Measurements from ENCODE around the gene DKK3.

Gene DKK3

GRCh38 chr11:12026331-12027211 lies 18.1 kb upstream of the DKK3 start:
- DNase-seq (ENCODE audit: low spot score), result no peak
- no peak for TF ChIP-seq CTCF (IDR thresholded peaks at IDR 0.05; ENCODE audit: extremely low read depth, missing control alignments)

GRCh38 chr11:12024254-12024926 lies 16.0 kb upstream of the DKK3 start:
- DNase-seq (ENCODE audit: low spot score), result no peak
- no peak for TF ChIP-seq CTCF (IDR thresholded peaks at IDR 0.05; ENCODE audit: extremely low read depth, missing control alignments)

- TF ChIP-seq CTCF (IDR thresholded peaks at IDR 0.05; ENCODE audit: extremely low read depth, missing control alignments), result no peak
- no peak for DNase-seq (ENCODE audit: low spot score)
Observed at GRCh38 chr11:12023015-12023414, 14.6 kb upstream of the DKK3 start.

DNA sequence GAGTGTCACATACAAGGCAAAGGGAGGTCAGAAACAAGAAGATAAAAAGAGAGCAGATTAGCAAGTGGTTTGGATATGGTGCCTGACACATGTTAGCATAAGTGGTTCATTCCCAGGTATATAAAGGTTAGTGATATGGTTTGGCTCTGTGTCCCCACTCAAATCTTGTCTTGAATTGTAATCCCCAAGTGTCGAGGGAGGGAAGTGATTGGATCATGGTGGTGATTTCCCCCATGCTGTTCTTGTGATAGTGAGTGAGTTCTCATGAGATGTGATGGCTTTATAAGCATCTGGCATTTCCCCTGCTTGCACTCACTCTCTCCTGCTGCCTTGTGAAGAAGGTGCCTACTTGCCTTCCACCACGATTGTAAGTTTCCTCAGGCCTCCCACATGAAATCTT lies 12.1 kb upstream of the DKK3 start:
- no peak for DNase-seq (ENCODE audit: low spot score)
- no peak for TF ChIP-seq CTCF (IDR thresholded peaks at IDR 0.05; ENCODE audit: extremely low read depth, missing control alignments)

DNA sequence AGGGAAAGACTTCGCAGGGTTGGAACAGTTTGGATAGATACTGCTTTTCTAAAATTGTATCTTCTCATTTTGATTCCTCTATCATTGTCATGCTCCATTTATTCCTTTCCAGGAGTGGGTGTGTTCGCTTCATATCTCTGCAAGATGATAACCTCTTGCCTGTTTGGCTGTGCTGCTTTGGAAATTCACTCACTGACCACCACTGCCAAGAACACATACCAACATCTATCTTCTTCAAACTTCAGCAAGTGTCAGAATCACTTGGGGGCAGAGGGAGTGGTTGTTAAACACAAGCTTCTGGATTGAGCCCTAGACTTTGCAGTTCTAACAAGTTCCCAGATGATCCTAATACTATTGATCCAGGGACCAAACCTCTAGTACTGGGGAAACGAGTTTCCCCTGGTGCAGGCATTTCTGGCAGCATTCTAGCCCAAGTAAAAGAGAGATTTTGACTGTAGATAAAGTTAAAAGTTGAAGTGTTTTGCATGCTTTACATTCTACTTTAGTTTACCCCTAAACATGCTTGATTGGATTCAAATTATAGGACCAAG lies 11.5 kb upstream of the DKK3 start:
- no peak for TF ChIP-seq CTCF (IDR thresholded peaks at IDR 0.05; ENCODE audit: extremely low read depth, missing control alignments)
- DNase-seq (ENCODE audit: low spot score), result no peak

DNA sequence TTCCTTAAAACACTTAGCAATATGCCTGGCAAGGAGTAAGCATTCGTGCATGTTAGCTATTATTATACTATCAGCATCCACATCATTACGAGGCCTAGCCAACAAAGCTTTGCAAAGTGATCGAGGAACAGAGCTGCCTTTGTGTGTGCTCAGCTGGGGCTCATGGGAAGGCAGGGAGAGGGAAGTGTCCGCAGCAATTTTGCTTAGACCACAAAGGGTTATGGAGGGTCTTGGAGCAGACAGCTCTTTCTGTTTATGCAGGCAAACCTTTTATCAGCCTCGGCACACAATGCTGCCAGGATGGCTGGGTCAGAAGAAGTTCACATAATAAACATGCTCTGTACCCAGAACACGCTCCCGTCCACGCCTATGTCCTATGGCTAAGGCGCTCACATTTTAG lies 10.9 kb upstream of the DKK3 start:
- DNase-seq (ENCODE audit: low spot score), result no peak
- no peak for TF ChIP-seq CTCF (IDR thresholded peaks at IDR 0.05; ENCODE audit: extremely low read depth, missing control alignments)

GRCh38 chr11:12017865-12018453 lies 9.5 kb upstream of the DKK3 start:
- DNase-seq (ENCODE audit: low spot score), result no peak
- TF ChIP-seq CTCF (IDR thresholded peaks at IDR 0.05; ENCODE audit: extremely low read depth, missing control alignments), result no peak

All from GM20000 (cell line).